Colon (tissue), 2 donors: ENCODE data around the gene SULT2B1.
"Not testable (repeated sequence)": the region's sequence is repeated elsewhere in the genome, so short reads cannot be mapped to it uniquely, and the experiment has no call there.

Experiments
- FAIRE-seq: peaks from 2 replicates; lab custom pipeline; 2012; peaks lifted over from hg19 to GRCh38; lab: Jason Lieb, UNC
- donor health status: control.
- donor health status: control.

SULT2B1 gene

DNA sequence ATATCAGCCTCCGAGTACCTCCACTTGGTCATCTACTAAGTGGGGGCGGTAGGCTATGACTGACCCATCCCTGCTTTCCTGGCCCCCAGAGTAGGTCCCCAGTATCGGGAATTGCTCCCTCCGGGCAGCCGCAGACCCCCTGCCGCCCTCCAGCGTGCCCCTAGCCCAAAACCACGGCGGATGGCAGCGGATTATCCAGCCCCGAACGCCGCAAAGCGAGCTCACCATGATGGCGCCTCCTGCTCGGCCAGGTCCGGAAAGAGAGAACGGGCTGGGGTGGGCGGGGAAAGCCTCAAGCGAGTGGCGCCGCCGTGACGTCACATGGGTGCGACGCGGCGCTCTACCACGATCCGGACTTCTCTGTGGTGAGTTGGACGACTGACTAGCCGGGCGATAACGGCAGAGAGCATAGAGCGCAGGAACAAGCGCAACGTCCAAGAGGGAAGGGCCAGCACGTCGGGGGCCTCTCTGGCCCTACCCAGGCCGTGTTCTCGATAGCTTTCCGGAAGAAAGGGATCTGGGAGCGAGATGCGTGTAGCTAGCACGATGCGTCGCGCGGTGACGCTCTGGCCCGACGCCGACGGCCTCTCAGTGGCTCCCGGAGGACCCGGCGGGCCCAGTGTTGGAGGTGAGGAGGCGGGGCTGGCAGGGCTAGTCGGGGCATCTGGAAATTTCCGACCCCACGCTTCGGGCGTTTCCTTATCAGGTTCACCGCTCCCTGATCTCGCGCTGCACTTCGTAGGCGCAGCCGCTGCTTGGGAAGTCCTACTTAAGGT is 67.1 kb downstream of the SULT2B1 start, which contains the start of the genes RPL18 and SPHK2:
RPL18 (minus strand) TSS at position 263 of the 776 bp plus-strand sequence; CDS start at position 228, 35 bp downstream.
SPHK2 (plus strand) TSS at position 591 of the 776 bp plus-strand sequence. CDS start 1,009 bp downstream, outside the sequence.
- peak; percentile 57 for FAIRE-seq

DNA sequence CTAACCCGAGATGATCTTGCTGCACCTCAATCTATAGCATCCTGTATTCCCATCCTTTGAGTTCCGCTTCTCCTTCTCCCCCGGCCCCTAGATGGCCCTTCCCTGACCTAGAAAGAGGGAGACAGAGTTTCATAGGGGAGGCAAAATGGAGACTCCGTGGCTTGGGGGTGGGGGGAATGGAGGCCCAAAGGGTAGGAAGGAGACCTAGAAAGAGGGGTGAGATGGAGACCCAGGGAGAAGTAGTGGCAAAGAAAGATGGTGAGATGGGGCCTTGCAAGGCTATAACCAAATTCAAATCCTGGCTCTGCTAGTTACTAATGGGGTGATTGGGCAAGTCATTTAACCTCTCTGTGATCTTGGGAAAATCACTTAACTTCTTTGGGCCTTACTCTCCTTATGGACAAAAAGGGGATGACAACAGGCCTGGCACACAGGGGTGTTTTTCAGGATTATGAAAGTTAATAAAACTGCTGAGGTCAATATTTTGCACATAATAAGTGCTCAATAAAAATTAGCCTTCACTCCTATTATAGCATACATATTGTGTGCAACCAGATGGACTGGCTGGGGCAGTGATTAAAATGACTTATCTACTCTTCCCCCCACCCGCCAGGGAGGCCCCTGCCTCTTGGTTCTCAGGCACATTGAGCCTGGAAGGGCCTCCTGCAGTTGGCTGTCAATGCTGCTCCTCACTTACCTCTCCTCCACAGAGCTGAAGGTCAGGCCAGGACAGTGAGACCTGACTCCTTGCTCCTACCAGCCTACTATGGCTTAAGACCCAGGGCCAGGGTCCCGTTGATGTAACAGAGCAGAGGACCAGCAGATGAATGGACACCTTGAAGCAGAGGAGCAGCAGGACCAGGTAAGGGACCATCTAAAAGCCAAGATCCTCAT is 68.0 kb downstream of the SULT2B1 start:
- no peak for FAIRE-seq

DNA sequence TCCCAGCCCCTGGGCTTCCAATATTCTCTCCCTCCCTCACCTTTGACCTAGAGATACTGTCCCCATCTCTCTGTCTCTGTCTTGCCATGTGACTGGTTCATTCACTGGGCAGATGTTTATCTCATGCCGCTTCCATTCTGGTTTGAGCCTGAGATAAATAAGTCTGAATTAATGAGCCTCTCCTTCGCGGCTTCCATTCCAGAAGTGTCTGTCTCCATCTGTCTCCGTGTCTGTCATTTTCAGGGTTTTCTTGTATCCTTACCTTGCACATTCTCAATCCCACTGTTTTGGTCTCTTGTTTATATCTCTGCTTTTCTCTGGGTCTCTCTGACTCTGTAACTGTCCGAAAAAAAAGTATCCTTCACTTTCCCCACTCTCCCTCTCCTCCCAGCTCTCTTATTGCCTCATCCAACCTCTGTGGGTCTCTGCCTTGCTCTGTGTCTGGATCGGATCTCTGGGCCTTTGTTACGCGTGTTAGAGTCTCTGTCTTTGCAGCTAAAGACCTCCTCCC is 71.6 kb downstream of the SULT2B1 start:
- FAIRE-seq, result no peak

DNA sequence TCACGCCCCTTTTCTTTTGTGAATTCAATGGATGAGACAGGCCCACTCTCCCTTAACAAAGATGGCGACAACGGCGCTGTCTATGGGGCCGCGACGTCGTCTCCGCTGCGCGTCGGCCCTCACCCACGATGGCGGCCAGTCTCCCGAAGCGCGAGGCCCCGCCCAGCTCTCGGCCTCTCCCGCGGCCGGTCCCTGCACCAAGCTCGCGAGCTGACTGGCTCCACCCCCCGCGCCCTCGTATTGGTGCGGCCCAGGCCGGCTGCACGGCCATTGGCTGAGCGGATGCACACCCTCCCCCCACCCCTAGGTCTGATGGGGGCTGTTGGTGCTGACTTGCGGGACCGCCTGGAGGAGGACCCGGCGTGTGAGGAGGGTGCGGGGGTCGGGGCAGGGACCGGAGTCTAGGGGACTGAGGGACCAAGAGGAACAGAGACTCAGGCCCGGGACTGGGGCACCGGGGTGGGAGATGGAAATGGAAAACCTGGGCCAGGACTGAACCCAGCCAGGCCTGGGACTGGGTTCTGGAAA is 72.2 kb downstream of the SULT2B1 start:
- FAIRE-seq, result no peak

DNA sequence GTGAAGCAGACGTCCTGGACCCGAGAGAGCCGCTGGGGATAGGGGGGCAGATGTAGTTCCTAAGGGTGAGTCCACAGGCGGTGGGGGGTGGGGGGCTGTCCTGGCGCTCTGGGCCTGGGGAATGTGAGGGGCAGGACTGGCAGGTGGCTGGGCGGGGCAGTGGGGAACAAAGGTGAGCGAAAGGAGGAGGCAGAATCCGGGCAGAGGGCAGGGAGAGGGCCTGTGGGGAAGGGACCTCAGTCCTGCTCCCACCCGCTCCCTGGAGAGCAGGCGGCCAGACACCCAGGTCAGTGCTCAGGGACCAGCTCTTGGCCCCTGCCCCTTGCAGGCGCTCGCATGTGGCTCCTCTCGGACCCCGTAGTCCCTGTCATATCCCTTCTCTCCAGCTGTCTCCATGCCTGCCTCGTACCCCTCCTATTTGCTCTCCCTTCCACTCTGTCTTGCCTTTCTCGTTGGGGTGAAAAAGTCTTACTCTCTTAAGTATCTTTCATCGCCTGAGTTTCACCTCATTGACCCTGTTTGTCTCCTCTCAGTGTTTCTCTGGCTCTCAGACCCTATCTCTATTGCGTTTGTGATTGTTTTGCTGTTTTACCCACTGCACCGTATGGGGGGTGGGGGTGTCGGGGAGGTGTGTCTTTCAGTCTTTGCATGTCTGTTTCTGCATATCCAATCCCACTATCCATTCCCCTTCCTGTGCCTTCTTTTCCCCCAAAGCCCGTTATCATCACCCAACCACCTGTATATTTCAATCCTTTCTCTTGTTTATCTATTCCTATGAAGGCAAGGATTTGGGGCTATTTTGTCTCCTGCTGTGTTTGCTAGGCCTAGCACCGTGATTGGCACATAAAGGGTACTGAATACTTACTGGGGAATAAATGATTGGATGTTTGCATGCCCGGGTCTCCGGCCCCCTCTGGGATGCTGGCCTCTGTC is 73.1 kb downstream of the SULT2B1 start:
- no peak for FAIRE-seq

DNA sequence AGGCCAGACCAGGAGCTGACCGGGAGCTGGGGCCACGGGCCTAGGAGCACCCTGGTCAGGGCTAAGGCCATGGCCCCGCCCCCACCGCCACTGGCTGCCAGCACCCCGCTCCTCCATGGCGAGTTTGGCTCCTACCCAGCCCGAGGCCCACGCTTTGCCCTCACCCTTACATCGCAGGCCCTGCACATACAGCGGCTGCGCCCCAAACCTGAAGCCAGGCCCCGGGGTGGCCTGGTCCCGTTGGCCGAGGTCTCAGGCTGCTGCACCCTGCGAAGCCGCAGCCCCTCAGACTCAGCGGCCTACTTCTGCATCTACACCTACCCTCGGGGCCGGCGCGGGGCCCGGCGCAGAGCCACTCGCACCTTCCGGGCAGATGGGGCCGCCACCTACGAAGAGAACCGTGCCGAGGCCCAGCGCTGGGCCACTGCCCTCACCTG is 73.9 kb downstream of the SULT2B1 start:
- no peak for FAIRE-seq

DNA sequence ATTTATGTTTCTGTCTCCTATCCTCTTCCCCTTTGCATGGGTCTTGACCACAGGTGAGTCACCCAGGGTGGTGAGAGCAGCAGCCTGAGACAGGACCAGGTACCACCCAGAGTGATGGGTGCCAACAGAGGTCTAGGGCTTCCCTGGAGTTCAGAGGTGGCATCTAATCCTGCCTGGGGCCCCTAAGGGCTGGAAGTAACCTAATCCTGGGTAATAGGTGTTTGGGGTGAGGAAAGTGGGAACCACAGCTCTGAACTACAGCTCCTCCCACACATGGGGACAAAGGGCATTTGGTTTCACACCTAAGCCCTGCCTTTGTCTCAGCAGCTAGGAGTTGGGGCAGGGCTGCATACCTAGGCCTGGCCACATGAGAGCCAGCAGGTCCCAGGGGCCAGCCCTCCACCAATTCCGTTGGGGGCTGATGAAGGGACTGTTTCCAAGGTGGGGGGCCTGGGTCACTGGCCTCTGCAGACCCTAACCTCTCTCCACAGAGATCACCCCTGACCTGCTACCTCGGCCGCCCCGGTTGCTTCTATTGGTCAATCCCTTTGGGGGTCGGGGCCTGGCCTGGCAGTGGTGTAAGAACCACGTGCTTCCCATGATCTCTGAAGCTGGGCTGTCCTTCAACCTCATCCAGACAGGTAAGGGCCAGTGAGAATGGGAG is 75.4 kb downstream of the SULT2B1 start:
- no peak for FAIRE-seq

DNA sequence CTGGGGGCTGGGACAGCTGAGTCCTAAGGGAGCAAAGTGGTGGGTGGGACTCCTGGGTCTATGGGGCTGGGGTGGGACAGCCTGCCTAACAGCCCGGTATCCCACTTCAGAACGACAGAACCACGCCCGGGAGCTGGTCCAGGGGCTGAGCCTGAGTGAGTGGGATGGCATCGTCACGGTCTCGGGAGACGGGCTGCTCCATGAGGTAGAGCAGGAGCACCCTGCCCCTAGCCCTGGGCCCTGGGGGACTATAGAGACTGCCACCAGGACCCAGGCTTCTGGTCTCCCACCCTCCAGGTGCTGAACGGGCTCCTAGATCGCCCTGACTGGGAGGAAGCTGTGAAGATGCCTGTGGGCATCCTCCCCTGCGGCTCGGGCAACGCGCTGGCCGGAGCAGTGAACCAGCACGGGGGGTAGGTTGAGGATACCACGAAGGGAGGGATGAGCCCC is 75.9 kb downstream of the SULT2B1 start:
- FAIRE-seq, result no peak

DNA sequence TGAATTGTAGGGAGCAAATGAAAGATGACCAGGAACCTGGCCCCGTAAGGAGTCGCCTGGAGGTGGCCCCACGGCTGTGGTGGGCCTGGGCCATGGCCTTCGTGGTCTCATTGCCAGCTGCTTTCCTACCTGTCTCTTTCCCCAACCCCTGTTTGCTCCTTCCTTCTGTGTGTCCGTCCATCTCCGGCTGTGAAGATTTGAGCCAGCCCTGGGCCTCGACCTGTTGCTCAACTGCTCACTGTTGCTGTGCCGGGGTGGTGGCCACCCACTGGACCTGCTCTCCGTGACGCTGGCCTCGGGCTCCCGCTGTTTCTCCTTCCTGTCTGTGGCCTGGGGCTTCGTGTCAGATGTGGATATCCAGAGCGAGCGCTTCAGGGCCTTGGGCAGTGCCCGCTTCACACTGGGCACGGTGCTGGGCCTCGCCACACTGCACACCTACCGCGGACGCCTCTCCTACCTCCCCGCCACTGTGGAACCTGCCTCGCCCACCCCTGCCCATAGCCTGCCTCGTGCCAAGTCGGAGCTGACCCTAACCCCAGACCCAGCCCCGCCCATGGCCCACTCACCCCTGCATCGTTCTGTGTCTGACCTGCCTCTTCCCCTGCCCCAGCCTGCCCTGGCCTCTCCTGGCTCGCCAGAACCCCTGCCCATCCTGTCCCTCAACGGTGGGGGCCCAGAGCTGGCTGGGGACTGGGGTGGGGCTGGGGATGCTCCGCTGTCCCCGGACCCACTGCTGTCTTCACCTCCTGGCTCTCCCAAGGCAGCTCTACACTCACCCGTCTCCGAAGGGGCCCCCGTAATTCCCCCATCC is 76.7 kb downstream of the SULT2B1 start:
- no peak for FAIRE-seq

DNA sequence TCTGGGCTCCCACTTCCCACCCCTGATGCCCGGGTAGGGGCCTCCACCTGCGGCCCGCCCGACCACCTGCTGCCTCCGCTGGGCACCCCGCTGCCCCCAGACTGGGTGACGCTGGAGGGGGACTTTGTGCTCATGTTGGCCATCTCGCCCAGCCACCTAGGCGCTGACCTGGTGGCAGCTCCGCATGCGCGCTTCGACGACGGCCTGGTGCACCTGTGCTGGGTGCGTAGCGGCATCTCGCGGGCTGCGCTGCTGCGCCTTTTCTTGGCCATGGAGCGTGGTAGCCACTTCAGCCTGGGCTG is 77.3 kb downstream of the SULT2B1 start:
- FAIRE-seq, result no peak

DNA sequence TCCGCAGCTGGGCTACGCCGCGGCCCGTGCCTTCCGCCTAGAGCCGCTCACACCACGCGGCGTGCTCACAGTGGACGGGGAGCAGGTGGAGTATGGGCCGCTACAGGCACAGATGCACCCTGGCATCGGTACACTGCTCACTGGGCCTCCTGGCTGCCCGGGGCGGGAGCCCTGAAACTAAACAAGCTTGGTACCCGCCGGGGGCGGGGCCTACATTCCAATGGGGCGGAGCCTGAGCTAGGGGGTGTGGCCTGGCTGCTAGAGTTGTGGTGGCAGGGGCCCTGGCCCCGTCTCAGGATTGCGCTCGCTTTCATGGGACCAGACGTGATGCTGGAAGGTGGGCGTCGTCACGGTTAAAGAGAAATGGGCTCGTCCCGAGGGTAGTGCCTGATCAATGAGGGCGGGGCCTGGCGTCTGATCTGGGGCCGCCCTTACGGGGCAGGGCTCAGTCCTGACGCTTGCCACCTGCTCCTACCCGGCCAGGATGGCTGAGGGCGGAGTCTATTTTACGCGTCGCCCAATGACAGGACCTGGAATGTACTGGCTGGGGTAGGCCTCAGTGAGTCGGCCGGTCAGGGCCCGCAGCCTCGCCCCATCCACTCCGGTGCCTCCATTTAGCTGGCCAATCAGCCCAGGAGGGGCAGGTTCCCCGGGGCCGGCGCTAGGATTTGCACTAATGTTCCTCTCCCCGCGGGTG is 77.8 kb downstream of the SULT2B1 start:
- no peak for FAIRE-seq

DNA sequence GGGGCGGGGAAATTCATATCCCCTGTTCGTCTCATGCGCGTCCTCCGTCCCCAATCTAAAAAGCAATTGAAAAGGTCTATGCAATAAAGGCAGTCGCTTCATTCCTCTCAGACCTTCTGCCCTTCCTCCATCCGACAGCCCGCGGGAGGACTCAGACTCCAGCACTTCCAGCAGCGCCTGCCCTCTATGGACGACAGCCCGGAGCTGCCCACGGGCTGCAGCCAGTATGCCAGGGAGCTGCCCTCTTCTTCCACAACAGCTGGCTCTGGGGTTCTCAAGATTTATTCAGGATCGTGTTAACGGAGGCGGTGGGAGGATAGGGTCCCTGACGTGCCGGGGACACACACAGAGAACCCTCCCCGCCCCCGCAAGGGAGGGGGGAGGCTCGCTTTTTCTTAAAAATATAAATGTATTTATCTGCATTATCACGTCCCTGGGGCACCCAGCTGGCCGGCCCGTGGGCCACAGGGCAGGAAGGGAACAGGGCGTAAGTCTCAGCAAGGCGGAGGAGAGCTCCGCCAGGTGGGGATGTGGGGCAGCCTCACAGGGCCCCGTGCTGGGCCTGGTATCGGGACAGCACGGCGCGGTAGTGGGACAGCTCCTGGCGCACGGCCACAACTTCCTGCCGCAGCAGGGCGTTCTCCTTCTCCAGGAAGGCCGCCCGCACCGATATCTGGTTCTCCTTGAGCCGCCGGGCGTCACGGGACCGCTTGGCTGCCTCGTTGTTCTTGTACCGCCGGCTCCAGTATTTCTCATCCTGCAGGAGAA is 78.5 kb downstream of the SULT2B1 start:
- FAIRE-seq, result no peak

DNA sequence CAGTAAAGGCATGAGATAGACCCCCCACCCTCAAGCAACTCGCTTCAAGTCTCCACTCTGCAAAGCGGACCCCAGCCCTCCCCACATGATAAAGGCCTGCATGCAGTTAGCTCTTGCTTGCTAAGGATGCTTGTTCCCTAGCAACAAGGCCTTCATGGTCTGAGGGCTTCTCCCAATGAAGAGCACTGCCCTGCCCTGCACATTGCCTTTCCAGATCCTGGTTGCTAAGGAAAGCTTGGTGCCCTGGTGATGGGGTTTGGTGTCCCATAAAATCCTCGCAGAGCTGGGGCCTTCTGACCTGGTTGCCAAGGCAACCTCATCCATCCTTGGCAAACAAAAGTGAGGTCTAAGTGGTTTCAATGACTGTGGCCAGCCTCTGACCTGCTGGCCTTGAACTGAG is 79.3 kb downstream of the SULT2B1 start:
- FAIRE-seq, result no peak

DNA sequence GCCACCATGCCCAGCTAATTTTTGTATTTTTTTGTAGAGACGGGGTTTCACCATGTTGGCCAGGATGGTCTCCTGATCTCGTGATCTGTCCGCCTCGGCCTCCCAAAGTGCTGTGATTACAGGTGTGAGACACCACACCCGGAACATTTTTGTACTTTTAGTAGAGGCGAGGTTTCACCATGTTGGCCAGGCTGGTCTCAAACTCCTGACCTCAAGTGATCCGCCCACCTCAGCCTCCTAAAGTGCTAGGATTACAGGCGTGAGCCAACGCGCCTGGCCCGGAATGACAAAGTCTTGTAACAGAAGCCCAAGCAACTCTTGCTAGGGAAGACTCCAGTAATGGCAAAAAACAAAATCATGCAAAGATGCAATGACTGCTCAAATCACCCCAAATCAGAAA is 80.3 kb downstream of the SULT2B1 start:
- FAIRE-seq, result not testable (repeated sequence)

DNA sequence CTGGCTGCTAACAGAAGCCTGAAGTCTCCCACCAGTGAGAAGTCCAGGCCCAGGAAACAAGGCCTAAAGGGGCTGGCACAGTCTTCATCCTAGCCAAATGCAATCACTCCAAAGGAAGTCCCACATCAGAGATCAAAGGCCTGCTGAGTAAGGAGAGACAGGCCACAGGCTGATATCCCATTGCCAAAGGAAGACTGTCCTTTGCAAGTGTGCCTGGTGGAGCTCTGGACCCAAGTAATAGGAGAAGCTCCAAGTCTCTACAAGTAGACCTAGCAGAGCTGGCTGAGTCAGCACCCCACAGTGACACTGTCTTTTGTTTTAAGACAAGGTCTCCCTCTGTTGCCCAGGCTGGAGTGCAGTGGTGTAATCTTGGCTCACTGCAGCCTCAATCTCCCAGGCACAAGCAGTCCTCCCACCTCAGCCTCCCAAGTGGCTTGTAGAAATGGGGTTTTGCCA is 80.7 kb downstream of the SULT2B1 start:
- no peak for FAIRE-seq

DNA sequence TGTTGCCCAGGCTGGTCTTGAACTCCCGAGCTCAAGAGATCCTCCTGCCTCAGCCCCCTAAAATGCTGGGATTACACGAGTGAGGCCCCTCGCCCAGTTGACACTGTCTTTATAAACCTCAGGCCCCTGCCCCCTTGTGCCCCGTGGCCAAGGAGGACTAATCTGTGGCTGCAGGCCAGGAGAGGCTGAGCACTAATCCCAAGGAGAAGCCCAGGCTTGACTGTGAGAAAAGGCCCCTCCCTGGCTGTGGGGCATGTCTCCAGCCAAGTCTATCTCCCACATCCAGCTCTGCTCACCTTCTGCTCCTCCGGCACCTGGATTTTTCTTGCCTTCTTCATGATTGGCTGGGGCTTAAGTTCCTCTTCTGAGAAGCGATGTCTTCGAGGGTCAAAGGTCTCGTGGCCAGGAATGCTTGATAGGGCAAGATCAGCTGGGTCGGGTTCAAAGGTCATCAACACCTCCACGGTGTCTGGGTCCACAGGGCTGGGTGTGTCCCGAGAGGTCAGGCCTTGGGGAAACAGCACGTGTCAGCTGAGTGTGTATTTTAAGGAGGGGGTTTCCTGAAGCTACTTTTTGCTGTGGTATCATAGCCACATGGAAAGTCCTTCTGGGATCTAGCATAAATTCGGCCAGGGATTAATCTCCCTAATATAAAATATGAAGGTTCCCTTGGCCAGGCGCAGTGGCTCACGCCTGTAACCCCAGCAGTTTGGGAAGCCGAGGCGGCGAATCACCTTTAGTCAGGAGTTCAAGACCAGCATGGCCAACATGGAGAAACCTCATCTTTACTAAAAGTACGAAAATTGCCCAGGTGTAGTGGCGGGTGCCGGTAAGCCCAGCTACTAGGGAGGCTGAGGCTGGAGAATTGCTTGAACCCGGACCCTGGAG is 81.4 kb downstream of the SULT2B1 start:
- no peak for FAIRE-seq

DNA sequence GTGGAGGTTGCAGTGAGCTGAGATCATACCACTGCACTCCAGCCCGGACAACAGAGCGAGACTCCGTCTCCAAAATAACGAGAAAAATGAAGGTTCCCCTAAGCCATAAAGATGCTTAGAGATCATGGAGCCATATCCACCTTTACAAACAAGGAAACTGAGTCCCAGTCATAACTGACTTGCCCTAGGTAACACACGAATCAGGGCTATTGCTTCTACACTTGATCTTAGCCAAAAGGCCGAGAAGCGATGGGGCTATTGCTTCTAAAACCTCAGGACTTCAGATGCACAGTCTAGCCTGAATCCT is 82.0 kb downstream of the SULT2B1 start:
- no peak for FAIRE-seq
